GM18520 (cell line): ENCODE results near the gene SNX32.
"Not testable (repeated sequence)": the region's sequence is repeated elsewhere in the genome, so short reads cannot be mapped to it uniquely, and the experiment has no call there.

Experiments used
- ATAC-seq: cut with Tn5 transposase; IDR thresholded peaks from one replicate; pipeline ENCODE4 v1.9.1; 2021; ENCODE audit not compliant: unreplicated experiment

SNX32 gene

DNA sequence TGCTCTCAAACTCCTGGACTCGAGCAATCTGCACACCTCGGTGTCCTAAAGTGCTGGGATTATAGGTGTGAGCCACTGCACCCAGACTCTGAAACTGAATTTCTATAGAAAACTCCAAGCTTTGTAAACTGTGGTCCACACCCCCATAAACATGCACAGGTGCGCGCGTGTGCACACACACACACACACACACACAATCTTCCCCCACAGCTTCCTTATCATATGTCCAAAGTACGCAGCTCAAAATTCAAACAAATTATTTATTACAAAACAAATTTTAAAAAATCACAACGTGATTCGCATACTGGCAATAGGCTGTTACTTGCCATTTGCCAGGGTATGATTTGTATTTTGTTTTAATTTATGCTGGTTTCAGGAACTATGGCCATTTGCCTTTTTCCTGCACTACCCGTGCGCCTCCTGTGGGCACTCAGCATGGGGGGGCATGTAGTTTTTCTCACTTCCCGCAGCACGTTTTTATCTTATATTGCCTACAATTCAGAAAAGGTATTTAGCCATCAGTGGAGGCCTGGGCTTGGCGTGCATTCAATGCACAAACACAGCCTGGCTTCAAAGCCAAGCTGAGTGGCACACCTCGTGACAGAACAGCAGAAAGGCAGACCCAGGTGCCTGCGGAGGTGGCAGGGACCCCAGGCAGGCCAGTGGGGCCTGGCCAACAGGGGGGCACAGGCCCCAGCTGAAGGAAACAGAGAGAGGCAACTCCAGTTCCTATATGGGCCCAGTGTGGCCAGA lies 10.8 kb upstream of the SNX32 start:
- no peak for ATAC-seq

DNA sequence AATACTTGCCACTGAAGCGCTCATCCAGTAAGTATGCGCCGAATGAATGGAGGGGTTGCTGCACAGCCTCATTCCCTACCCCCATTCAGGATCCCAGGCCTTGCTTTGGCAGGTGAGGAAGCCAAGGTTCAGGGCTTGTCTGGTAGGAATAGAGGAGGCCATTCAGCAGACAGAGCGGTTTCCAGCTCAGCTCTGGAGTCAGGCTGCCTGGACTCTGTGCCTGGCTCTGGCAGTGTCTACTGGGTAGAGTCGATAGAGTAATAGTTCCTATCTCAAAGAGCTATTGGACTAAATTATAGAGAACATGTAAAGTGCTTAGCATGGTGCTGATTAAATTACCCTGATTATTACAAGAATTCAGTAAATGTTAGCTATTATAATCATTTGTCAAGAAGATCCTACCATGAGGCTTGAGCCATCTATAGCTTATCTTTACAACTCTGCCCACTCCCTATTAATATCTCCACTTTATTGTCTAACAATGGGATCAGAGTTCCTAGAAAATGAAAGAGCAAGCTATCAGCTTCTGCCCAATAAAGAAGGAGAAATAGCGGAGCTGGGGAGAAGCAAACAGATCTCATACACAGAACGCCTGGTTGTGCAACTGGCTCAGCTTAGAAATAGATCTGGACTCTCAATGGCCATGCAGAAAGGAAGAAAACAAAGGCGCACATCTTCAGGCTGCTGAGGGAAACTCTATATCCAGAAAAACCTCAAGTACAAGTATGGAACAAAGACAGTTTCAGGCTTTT lies 6.6 kb upstream of the SNX32 start:
- no peak for ATAC-seq

DNA sequence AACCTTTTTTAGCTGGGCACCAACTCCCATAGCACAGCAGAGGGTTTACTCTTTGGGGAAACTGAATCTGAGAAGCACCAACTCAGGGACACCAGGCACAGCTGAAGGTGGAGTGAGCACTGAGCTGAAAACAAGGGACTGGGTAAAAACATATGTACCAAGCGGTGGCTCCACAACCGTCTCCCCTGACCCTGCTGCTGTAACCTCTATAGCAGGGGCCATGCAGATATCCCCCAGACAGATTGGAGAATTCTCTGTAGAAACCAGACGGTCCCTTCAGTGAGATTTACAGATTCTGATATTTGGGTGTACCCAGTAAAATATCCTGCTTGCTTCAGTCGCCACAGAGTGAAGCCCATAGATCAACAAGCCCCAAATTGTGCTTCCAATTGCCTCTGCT lies 4.3 kb upstream of the SNX32 start:
- ATAC-seq: no peak

DNA sequence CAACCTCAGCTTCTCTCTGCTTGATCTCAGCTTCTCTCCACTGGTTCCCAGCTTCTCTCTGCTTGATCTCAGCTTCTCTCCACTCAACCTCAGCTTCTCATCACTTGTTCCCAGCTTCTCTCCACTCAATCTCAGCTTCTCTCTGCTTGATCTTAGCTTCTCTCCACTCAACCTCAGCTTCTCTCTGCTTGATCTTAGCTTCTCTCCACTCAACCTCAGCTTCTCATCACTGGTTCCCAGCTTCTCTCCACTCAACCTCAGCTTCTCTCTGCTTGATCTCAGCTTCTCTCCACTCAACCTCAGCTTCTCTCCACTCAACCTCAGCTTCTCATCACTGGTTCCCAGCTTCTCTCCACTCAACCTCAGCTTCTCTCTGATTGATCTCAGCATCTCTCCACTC lies 1.5 kb upstream of the SNX32 start:
- not testable (repeated sequence) for ATAC-seq

DNA sequence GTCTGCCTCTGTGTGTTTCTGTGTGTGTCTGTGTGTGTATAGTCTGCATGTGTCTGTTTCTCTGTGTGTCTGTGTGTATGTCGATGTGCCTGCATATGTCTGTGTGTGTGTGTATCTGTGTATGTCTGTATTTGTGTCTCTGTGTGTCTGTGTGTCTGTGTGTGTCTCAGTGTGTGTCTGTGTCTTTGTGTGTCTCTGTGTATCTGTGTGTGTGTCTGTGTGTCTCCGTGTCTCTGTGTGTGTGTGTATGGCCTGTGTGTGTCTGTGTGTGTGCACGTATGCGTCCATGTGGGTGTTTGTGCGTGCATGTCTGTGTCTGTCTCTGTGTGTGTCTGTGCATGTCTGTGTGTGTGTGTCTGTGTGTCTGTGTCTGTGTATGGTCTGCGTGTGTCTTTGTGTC lies 439 bp downstream of the SNX32 start:
- ATAC-seq: no peak

DNA sequence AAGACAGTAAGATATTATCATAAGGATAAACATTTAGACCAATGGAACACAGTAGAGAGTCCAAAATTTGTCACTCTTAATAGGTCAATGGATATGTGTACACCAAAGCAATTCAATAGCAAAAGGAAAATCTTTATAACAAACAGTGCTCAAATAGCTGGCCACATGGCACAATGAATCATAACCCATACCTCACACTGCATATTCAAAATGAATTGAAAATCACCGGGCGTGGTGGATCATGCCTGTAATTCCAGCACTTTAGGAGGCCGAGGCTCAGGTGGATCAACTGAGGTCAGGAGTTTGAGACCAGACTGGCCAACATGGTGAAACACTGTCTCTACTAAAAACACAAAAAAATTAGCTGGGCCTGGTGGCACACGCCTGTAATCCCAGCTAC lies 8.4 kb downstream of the SNX32 start:
- no peak for ATAC-seq

DNA sequence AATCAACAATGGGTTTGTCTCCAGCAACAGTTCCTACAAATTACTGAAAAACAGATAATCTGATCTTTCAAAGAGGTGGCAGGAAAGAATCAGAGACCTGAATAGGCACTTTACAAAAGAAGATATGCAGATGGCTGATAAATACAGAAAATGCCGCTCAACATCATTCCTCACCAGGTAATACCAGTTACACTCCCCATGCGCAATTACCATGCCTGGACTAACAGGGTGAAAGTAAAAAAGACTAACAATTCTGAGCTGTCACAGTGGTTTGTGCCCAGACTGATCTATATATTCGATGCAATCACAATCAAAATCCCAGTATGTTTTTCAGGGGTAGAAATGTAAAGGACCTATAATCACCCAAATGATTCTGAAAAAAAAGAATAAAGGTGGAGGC lies 10.0 kb downstream of the SNX32 start:
- ATAC-seq: no peak

DNA sequence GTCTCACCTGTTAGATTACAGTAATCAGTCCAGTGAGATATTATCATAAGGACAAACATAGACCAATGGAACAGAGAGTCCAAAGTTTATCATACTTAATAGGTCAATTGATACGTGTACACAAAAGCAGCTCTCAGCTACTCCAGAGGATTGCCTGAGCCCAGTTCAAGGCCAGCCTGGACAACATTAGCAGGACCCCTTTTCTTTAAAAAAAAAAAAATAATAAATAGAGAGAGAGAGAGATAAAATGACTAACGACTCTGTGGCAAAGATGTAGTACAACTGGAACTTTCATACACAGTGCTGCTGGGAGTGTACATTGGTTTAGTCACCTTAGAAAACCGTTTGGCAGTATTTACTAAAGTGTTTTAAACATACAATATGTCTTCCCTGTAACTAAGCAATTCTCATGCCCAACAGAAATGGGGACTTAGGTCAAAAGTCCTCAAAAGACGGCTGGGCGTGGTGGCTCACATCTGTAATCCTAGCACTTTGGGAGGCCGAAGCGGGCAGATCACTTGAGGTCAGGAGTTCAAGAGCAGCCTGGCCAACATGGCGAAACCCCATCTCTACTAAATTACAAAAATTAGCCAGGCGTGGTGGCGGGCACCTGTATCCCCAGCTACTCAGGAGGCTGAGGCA lies 10.6 kb downstream of the SNX32 start:
- ATAC-seq: no peak

DNA sequence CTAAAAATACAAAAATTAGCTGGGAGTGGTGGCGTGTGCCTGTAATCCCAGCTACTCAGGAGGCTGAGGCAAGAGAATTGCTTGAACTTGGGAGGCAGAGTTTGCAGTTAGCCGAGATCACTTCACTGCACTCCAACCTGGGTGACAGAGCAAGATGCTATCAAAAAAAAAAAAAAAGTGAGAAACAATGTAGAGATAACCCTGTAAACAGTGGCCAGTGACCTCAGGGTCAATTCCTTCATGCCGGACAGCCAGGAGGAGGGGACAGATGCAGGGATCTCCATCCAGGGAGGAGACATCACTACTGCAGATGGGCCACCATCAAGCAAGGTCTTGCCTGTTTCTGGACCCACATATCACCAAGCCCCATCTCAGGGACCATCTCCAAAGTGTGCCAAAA lies 14.0 kb downstream of the SNX32 start:
- ATAC-seq: no peak

DNA sequence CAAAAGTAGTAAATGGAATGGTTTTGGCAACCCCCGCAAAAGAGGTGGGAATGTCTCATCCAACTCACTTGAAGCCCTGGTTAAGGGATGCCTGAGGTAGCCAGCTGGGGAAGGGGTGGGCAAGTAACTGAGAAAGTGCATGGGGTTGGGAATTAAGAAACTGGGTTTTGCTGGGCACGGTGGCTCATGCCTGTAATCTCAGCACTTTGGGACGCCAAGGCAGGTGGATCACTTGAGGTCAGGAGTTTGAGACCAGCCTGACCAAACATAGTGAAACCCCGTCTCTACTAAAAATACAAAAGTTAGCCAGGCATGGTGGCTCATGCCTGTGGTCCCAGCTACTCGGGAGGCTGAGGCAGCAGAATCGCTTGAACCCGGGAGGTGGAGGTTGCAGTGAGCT lies 14.9 kb downstream of the SNX32 start:
- not testable (repeated sequence) for ATAC-seq

DNA sequence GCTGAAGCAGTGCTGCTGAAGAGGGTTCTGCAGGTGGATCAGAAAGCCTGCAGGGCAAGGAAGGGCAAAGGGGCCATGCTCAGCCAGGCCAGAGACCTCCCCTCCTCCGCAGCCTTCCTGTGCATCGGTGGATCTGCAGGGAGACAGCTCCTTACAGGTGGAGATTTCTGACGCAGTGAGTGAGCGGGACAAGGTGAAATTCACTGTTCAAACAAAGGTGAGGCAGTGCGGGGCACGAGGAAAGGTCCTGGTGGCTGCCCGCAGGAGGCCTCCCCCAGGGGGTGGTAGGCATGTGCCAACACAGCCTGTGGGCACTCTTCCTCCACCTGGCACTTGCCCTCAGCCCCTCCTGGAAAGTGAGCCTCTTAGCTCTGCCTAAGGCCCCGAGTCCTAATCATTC lies 15.6 kb downstream of the SNX32 start:
- no peak for ATAC-seq

DNA sequence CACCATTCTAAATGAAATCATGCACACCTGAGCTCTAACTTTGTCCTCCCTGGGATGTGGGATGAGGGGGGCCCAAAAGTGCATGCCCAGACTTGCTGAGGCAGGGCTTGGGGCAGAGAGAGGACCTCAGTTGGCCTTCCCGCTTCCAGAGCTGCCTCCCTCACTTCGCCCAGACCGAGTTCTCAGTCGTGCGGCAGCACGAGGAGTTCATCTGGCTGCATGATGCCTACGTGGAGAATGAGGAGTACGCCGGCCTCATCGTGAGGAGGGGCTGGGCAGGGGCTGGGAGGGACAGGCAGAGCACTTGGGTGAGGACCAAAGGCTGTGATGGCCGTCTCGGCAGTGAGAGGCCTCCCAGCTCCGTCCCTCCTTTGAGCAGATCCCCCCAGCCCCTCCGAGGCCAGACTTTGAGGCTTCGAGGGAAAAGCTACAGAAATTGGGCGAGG lies 16.0 kb downstream of the SNX32 start:
- no peak for ATAC-seq

DNA sequence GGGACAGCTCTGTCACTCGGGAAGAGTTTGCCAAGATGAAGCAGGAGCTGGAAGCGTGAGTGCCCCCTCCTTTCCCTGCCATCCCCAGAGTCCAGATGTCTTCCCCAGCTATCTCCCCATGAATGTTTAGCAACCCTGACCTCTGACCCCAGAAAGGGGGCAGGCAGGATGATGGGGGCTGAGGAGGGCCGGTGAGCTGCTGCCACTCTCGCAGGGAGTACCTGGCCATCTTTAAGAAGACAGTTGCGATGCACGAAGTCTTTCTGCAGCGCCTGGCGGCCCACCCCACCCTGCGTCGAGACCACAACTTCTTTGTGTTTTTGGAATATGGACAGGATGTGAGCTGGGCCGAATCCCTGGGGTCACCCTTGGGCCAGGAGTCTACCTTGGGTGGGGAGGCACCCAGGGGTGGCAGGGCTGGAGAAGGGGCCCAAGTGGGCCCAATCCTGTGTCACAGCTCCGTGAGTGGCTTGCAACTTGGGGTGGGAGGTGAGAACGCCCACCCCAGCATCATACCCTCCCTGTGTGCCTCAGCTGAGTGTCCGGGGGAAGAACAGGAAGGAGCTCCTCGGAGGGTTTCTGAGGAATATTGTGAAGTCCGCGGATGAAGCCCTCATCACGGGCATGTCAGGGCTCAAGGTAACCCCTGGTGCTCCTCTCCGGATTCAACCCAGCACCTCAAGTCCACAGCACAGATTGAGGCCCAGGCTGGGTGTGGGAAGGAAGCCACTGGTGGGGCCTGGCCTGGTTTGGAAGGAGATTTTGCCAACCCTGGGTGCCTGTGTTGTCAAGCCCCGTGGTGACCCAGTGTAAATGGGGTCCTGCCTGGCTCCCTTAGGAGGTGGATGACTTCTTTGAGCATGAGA lies 16.7 kb downstream of the SNX32 start:
- no peak for ATAC-seq

DNA sequence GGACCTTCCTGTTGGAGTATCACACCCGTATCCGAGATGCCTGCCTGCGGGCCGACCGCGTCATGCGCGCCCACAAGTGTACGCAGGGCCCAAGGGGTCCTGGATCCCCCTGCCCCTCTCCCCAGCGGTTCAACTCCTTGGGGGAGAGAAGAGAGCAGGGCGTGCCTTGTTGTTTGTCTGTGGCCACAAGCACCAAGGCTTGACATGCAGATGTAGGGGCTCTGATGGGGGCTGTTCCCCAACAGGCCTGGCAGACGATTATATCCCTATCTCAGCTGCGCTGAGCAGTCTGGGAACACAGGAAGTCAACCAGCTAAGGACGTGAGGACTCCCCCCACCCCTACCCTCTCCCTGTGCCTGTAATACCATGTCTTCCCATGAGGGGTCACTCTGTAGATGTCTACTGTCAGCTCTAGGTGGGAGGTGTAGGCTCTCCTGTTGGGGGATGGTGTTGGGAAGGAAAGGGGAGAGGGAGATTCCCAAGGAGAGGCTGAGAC lies 17.4 kb downstream of the SNX32 start:
- no peak for ATAC-seq

DNA sequence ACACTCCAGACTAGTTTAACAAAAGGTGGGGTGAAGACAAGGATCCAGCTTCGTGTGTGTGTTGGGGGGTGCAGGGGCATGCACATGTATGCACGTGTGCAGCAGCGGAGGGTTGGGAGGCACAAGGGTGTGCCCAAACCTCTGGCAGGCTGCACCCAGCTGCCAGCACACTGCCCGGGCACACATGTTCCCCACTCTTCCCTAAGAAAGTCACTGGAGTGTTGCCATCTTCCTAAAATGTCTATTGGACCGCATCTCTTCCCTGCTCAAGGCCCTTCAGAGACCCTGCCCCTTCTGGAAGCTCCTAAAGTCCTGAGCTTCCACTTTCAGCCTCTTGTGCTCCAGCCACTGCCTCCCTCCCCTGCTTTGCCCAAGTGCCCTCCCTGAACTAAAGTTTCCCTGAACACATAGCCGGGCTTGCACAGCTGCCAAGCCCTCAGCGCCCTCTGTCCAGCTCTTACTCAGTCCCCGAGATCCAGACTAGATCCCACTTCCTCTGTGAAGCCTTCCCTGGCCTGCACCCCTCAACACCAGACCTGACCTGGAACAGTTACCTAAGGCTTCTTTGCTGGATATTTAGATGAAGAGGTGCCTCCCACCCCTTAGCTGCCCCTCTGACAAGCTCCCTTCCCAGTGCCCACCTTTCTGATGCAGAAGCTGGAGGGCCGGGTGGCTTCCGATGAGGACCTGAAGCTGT lies 18.2 kb downstream of the SNX32 start:
- no peak for ATAC-seq

DNA sequence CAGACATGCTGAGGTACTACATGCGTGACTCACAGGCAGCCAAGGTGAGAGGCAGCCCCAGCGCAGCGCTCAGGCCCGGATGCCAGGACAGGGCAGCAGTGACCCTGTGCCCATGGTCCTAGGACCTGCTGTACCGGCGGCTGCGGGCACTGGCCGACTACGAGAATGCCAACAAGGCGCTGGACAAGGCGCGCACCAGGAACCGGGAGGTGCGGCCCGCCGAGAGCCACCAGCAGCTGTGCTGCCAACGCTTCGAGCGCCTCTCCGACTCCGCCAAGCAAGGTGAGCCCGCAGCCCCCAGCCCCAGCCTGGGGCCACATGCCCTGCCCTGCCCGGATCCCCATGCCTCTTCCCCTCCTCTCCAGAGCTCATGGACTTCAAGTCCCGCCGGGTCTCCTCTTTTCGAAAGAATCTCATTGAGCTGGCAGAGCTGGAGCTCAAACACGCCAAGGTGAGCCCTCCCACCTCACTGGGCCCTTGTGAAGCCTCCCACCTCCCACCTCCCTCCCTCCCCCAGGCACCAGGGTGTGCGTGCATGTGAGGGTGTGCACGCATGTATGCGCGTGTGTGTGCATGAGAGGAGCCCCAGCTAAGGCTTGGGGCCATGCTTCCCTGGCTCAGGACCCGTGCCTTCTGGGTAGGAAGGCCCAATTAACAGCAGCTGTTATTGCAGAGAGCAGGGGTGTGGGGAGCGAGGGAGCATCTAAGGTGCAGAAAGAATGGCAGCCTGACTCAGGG lies 18.9 kb downstream of the SNX32 start:
- ATAC-seq: no peak

DNA sequence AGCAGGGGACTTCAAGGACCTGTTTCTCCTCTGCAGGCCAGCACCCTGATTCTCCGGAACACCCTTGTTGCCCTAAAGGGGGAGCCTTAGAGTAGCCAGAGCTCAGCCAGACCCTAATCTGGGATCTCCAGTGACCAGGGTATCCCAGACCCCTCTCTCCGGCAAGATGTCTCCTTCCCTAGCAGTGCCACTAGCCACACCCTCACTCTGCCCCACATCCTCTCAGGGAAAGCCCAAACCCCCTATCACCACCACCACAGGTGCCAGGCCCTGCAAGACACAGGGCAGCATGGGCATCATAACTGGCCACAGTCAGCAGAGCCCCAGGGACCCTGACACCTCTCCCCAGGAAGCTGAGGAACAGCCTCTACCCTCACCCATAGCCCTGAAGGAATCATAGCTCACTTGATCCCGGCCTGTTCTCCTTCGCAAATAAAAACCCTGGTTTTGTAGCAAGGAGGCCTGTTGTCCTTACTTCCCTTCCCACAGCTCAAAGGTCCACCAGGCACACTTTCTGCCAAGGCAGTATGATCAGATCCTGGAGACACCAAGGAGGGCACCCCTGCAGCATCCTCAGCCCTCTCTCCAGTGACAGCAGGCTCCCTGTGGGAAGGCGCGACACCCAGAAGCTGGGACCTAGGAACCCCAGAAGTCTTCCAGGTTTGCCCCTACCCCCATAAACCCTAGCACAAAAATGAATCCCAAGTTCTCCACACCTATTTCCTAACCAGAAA lies 19.6 kb downstream of the SNX32 start:
- ATAC-seq: no peak

DNA sequence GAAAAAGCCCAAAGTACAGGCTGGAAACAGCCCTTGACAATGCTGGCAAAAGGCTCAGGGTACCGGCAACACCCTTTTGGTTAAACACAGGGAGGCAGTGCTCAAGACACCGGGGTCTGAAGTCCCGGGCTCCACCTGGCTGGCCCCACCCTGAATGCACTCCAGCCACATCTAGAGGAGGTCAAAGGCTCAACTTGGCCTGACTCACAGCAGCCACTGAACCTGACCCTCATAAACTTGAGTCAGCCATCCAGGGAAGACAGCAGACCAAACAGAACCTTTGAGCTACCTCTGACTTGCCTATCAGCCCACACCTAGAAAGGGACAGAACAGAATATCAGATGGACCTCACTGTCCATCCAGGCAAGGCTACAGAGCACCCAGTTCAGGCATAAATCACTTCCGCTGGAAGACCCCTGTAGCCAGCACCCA lies 20.4 kb downstream of the SNX32 start:
- ATAC-seq: no peak
